ENCODE measurements around the gene RNF183. TPM values are rescaled to one million over a fixed set of nuclear protein-coding genes. Genes with fewer than 3 reads are reported as not detected.

RNF183 gene
- polyA plus RNA-seq, 1 donor from 2014 or later, result not detected

DNA sequence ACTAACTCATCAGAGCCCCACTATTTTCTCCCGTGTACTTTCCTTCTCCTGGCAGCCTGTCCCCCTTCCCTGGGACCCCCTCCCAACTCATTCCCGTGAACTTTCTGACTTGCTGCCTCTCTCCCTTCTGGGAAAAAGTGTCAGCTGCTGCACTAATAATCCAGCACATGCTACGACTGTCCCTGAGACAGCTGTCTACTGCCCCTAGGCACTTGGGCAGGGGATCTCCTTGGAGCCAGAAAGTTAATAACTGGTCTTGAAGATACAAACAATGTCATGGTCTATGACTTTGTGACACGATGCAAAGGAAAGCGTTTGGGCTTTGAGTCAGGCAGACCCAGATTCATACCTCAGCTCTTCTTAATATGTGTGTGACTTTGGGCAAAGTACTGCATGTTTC is 10.1 kb upstream of the RNF183 start:
- Histone ChIP-seq H3K4me3 (ENCODE audit: low read length) (no peak overlapping the region), H3K36me3 (ENCODE audit: insufficient read depth, low read length) (no peaks in the 10 kb centered on the region), H3K27ac (ENCODE audit: low read length) (no peak overlapping the region), H3K27me3 (ENCODE audit: insufficient read depth, low read depth, low read length) (no peaks in the 10 kb centered on the region), H3K9me2 (ENCODE audit: insufficient read depth, low read length) (no peaks in the 10 kb centered on the region), H3K9me3 (ENCODE audit: low read length) (no peaks in the 10 kb centered on the region), H3K79me2 (replicated peaks; ENCODE audit: insufficient read depth, low read length) (no peaks in the 10 kb centered on the region), H3K4me2 (ENCODE audit: low read length) (no peak overlapping the region), H3F3A (ENCODE audit: insufficient read depth, low read length, poor library complexity, severe bottlenecking) (no peaks in the 10 kb centered on the region), H2AFZ (ENCODE audit: low read depth, low read length) (no peak overlapping the region), H4K20me1 (ENCODE audit: insufficient read depth) (no peaks in the 10 kb centered on the region), H3K9ac (ENCODE audit: low read length) (no peak overlapping the region)
- no peak for TF ChIP-seq TAF1 (IDR thresholded peaks at IDR 0.05; ENCODE audit: low read depth)
- no peak for TF ChIP-seq EP300 (conservative IDR thresholded peaks at IDR 0.05; ENCODE audit: poor library complexity, severe bottlenecking)
- TF ChIP-seq CTCF (IDR thresholded peaks at IDR 0.05; ENCODE audit: poor library complexity, severe bottlenecking), result no peak
- no peak for TF ChIP-seq EZH2 (IDR thresholded peaks at IDR 0.05; ENCODE audit: borderline replicate concordance, insufficient read depth, low read length, poor library complexity, severe bottlenecking)
- TF ChIP-seq SMC3 (conservative IDR thresholded peaks at IDR 0.05; ENCODE audit: poor library complexity), result no peak
- no peak for TF ChIP-seq POLR2AphosphoS5 (IDR thresholded peaks at IDR 0.05)
- TF ChIP-seq, protein P1, sequence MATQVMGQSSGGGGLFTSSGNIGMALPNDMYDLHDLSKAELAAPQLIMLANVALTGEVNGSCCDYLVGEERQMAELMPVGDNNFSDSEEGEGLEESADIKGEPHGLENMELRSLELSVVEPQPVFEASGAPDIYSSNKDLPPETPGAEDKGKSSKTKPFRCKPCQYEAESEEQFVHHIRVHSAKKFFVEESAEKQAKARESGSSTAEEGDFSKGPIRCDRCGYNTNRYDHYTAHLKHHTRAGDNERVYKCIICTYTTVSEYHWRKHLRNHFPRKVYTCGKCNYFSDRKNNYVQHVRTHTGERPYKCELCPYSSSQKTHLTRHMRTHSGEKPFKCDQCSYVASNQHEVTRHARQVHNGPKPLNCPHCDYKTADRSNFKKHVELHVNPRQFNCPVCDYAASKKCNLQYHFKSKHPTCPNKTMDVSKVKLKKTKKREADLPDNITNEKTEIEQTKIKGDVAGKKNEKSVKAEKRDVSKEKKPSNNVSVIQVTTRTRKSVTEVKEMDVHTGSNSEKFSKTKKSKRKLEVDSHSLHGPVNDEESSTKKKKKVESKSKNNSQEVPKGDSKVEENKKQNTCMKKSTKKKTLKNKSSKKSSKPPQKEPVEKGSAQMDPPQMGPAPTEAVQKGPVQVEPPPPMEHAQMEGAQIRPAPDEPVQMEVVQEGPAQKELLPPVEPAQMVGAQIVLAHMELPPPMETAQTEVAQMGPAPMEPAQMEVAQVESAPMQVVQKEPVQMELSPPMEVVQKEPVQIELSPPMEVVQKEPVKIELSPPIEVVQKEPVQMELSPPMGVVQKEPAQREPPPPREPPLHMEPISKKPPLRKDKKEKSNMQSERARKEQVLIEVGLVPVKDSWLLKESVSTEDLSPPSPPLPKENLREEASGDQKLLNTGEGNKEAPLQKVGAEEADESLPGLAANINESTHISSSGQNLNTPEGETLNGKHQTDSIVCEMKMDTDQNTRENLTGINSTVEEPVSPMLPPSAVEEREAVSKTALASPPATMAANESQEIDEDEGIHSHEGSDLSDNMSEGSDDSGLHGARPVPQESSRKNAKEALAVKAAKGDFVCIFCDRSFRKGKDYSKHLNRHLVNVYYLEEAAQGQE (IDR thresholded peaks at IDR 0.05; ENCODE audit: borderline replicate concordance), result no peak
- TF ChIP-seq RAD21 (conservative IDR thresholded peaks at IDR 0.05), result no peak
- no peak for TF ChIP-seq MXI1 (conservative IDR thresholded peaks at IDR 0.05; ENCODE audit: poor library complexity, severe bottlenecking)

GRCh38 chr9:113311961-113312360 is 8.8 kb upstream of the RNF183 start:
- no peak overlapping the region for H2AFZ ChIP-seq (ENCODE audit: low read depth, low read length)
- H3K4me3 ChIP-seq (ENCODE audit: low read length), result no peak overlapping the region
- no peaks in the 10 kb centered on the region for H3K27me3 ChIP-seq (ENCODE audit: insufficient read depth, low read depth, low read length)
- no peak for TF ChIP-seq EZH2 (IDR thresholded peaks at IDR 0.05; ENCODE audit: borderline replicate concordance, insufficient read depth, low read length, poor library complexity, severe bottlenecking)
- no peak for TF ChIP-seq POLR2AphosphoS5 (IDR thresholded peaks at IDR 0.05)
- TF ChIP-seq CTCF (IDR thresholded peaks at IDR 0.05; ENCODE audit: poor library complexity, severe bottlenecking), result no peak
- no peak for TF ChIP-seq TAF1 (IDR thresholded peaks at IDR 0.05; ENCODE audit: low read depth)
- TF ChIP-seq, protein P1 (IDR thresholded peaks at IDR 0.05; ENCODE audit: borderline replicate concordance), result no peak
- no peak for TF ChIP-seq RAD21 (conservative IDR thresholded peaks at IDR 0.05)
- TF ChIP-seq SMC3 (conservative IDR thresholded peaks at IDR 0.05; ENCODE audit: poor library complexity), result no peak
- no peak for TF ChIP-seq EP300 (conservative IDR thresholded peaks at IDR 0.05; ENCODE audit: poor library complexity, severe bottlenecking)
- TF ChIP-seq MXI1 (conservative IDR thresholded peaks at IDR 0.05; ENCODE audit: poor library complexity, severe bottlenecking), result no peak
- H3K9ac ChIP-seq (ENCODE audit: low read length), result no peak overlapping the region
- no peaks in the 10 kb centered on the region for H3K9me2 ChIP-seq (ENCODE audit: insufficient read depth, low read length)
- H3K79me2 ChIP-seq (replicated peaks; ENCODE audit: insufficient read depth, low read length), result no peaks in the 10 kb centered on the region
- H4K20me1 ChIP-seq (ENCODE audit: insufficient read depth), result no peaks in the 10 kb centered on the region
- no peaks in the 10 kb centered on the region for H3K9me3 ChIP-seq (ENCODE audit: low read length)
- H3F3A ChIP-seq (ENCODE audit: insufficient read depth, low read length, poor library complexity, severe bottlenecking), result no peaks in the 10 kb centered on the region
- no peak overlapping the region for H3K4me2 ChIP-seq (ENCODE audit: low read length)
- H3K36me3 ChIP-seq (ENCODE audit: insufficient read depth, low read length), result no peaks in the 10 kb centered on the region
- H3K27ac ChIP-seq (ENCODE audit: low read length), result no peak overlapping the region

Data from neural cell (in vitro differentiated cells).